K562 (cell line): ENCODE results near the gene KRT6C. TPM values are rescaled to one million over a fixed set of nuclear protein-coding genes. Genes with fewer than 3 reads are reported as not detected.

Experiments
- ATAC-seq: fragments of 200-7000 bp; cut with Tn5 transposase; 3 replicates; pipeline ENCODE4 v1.9.1; 2020; ENCODE audit warnings: moderate library complexity
- BruUV-seq: library from RNA; stranded (reverse); fragments of 400-500 nt; replicated peaks from 2 replicates; lab custom pipeline; 2021; lab: Mats Ljungman, UMichigan
- CTCF ChIA-PET: fragments of 300-600 bp; formaldehyde crosslinking; extraction: SDS; loops from one replicate; lab custom pipeline; 2021; ENCODE audit warnings: low intra/inter-chr PET ratio; lab: Yijun Ruan, JAX
- POLR2A ChIA-PET: fragments of 300-600, 350-650 bp; sonication (Branson Sonifier 250); formaldehyde crosslinking; extraction: SDS; loops from one replicate; lab custom pipeline; 2021; ENCODE audit warnings: antibody characterized with exemption, inconsistent platforms; lab: Yijun Ruan, JAX
- DNase-seq, 4 experiments: peaks; one replicate each; pipeline versions ENCODE4 v3.0.0 to v3.0.0-alpha.2; 2011 to 2018; ENCODE audit warnings: low spot score in 3 of 4, mixed read lengths in 3 of 4; ENCODE audit errors: extremely low read depth in 1 of 4
- FAIRE-seq: peaks from 2 replicates; lab custom pipeline; 2011; peaks lifted over from hg19 to GRCh38; lab: Jason Lieb, UNC
- H2AFZ ChIP-seq: 2 replicates; pipeline ENCODE4 v1.6.0; 2011; ENCODE audit warnings: low read depth, low read length, control low read depth, inconsistent platforms
- H3K27ac ChIP-seq: fragments of 200-600 bp; 3 replicates; pipeline ENCODE4 v1.8.0; 2011; ENCODE audit warnings: low read depth, mild to moderate bottlenecking, control low read depth, inconsistent platforms, low read length, moderate library complexity, mixed read lengths; ENCODE audit errors: extremely low read depth
- H3K27me3 ChIP-seq, 2 experiments: fragments of 300-600 bp in 1 of 2; 2 replicates in 1 of 2; 3 replicates in 1 of 2; pipeline versions ENCODE4 v1.6.0 to v1.8.0; 2011; ENCODE audit warnings: inconsistent platforms in 2 of 2, low read length in 2 of 2, mild to moderate bottlenecking in 1 of 2, mixed read lengths in 1 of 2, moderate library complexity in 1 of 2; ENCODE audit not compliant: control insufficient read depth in 2 of 2, insufficient read depth in 2 of 2
- H3K36me3 ChIP-seq: fragments of 300-600 bp; 3 replicates; pipeline ENCODE4 v1.8.0; 2011; ENCODE audit warnings: mild to moderate bottlenecking, low read length, inconsistent platforms; ENCODE audit not compliant: control insufficient read depth, insufficient read depth
- H3K4me1 ChIP-seq, 2 experiments: fragments of 200-600 bp in 1 of 2; replicated peaks in 1 of 2; 2 replicates in 1 of 2; 3 replicates in 1 of 2; pipeline versions ENCODE4 v1.5.1 to v1.8.0; 2011; ENCODE audit warnings: inconsistent platforms in 2 of 2, low read length in 2 of 2, mild to moderate bottlenecking in 1 of 2, mixed read lengths in 1 of 2, moderate library complexity in 1 of 2; ENCODE audit not compliant: control insufficient read depth in 2 of 2, insufficient read depth in 2 of 2
- H3K4me2 ChIP-seq: 2 replicates; pipeline ENCODE4 v1.6.1; 2011; ENCODE audit warnings: low read length, control low read depth, inconsistent platforms, mixed read lengths; ENCODE audit not compliant: insufficient read depth
- H3K4me3 ChIP-seq: fragments of 200-600 bp; sonication (generic), shearing (Covaris generic); 2 replicates; pipeline ENCODE4 v1.5.1; 2016; ENCODE audit warnings: control low read depth, inconsistent platforms
- H3K79me2 ChIP-seq: fragments of 200-600 bp; 3 replicates; pipeline ENCODE4 v1.8.0; 2011; ENCODE audit warnings: low read length, inconsistent platforms; ENCODE audit not compliant: control insufficient read depth, insufficient read depth
- H3K9ac ChIP-seq, 2 experiments: 2 replicates each; pipeline versions ENCODE4 v1.6.0 to v1.6.1; 2011; ENCODE audit warnings: low read depth in 2 of 2, low read length in 2 of 2, control low read depth in 1 of 2, inconsistent platforms in 1 of 2, mild to moderate bottlenecking in 1 of 2, mixed read lengths in 1 of 2; ENCODE audit not compliant: insufficient read depth in 1 of 2
- H3K9me1 ChIP-seq: one replicate; pipeline ENCODE4 v1.6.0; 2011; ENCODE audit warnings: inconsistent platforms, mild to moderate bottlenecking, low read length, moderate library complexity; ENCODE audit not compliant: control insufficient read depth, insufficient read depth
- H3K9me3 ChIP-seq: replicated peaks from 2 replicates; pipeline ENCODE4 v1.5.1; 2011; ENCODE audit warnings: low read depth, low read length, inconsistent platforms; ENCODE audit not compliant: control insufficient read depth, insufficient read depth
- H4K20me1 ChIP-seq: replicated peaks from 2 replicates; pipeline ENCODE4 v1.6.1; 2011; ENCODE audit warnings: low read length, inconsistent platforms, mixed read lengths; ENCODE audit not compliant: control insufficient read depth, insufficient read depth
- CHD1 ChIP-seq: fragments of 200-600 bp; sonication (generic); IDR thresholded peaks from one replicate; pipeline ENCODE4 v1.6.1; 2012; ENCODE audit warnings: mild to moderate bottlenecking, moderate library complexity, low read length, inconsistent platforms
- DPF2 ChIP-seq: fragments of 450-650 bp; IDR thresholded peaks from 2 replicates; pipeline ENCODE4 v1.6.1; 2016
- FOXJ2 ChIP-seq: fragments of 200-800 bp; sonication (Bioruptor generic); IDR thresholded peaks from 2 replicates; pipeline ENCODE4 v1.6.1; 2016; ENCODE audit warnings: missing genetic modification characterization, missing compliant biosample characterization
- HIVEP1 ChIP-seq: fragments of 250-450 bp; sonication (Bioruptor Pico); IDR thresholded peaks from 2 replicates; pipeline ENCODE4 v1.4.0; 2020; ENCODE audit warnings: mild to moderate bottlenecking
- MXI1 ChIP-seq: IDR thresholded peaks from 2 replicates; pipeline ENCODE4 v1.6.1; 2011; ENCODE audit warnings: low read depth, mild to moderate bottlenecking, improper control_type of control experiment, low read length
- NR3C1 ChIP-seq: sonication (generic); formaldehyde crosslinking; IDR thresholded peaks from 2 replicates; pipeline ENCODE4 v1.8.1; 2022; ENCODE audit warnings: missing genetic modification reagents
- SMARCB1 ChIP-seq: IDR thresholded peaks from 2 replicates; pipeline ENCODE4 v1.6.1; 2011; ENCODE audit warnings: improper control_type of control experiment, low read depth; ENCODE audit not compliant: insufficient read length
- ZBTB11 ChIP-seq, 3 experiments: fragments of 200-800 bp in 1 of 3; fragments of 250-450 bp in 1 of 3; fragments of 450-650 bp in 1 of 3; sonication (Bioruptor Pico) in 1 of 3; sonication (Bioruptor generic) in 1 of 3; formaldehyde crosslinking in 1 of 3; IDR thresholded peaks; 2 replicates each; pipeline versions ENCODE4 v1.6.1 to v1.8.0; 2016 to 2022; ENCODE audit warnings: mild to moderate bottlenecking in 2 of 3, missing genetic modification characterization in 2 of 3, missing compliant biosample characterization in 1 of 3, moderate library complexity in 1 of 3
- ZNF134 ChIP-seq: fragments of 250-450 bp; sonication (Bioruptor Pico); conservative IDR thresholded peaks from 2 replicates; pipeline ENCODE4 v1.4.0; 2020
- ZNF212 ChIP-seq: fragments of 450-650 bp; formaldehyde crosslinking; IDR thresholded peaks from 2 replicates; pipeline ENCODE4 v1.4.0; 2020; ENCODE audit warnings: mild to moderate bottlenecking
- WGBS: fragments of 100-300 bp; shearing (Covaris generic); methylation state at CpG from one replicate; pipeline ENCODE4 v1.1.6; 2016; ENCODE audit warnings: low coverage, mixed read lengths; ENCODE audit not compliant: insufficient coverage; ENCODE audit errors: missing lambda C conversion rate; 5-methylcytosine and 5-hydroxymethylcytosine counted together
- in situ Hi-C: fragments of 300-500 bp; cut with MboI; formaldehyde crosslinking; loops from 4 replicates; pipeline ENCODE4 v1.15.0; 2018; ENCODE audit warnings: inconsistent platforms, mixed read lengths
- intact Hi-C: fragments of 100-400 bp; cut with micrococcal nuclease; formaldehyde crosslinking; loops from 2 replicates; pipeline ENCODE4 v1.14.2; 2022
- polyA plus RNA-seq, 8 experiments: library from polyadenylated mRNA; depleted of rRNA in 4 of 8; stranded (reverse) in 5 of 8; unstranded in 3 of 8; fragments of >200 nt; fragmentation: Nextera tagmentation in 2 of 8; fragmentation: Illumina TruSeq in 1 of 8; extraction: Ambion mirVana in 2 of 8; extraction: Trizol in 1 of 8; gene quantifications; 2 replicates each; pipeline versions ENCODE4 v1.2.1 to v1.2.3, GENCODE V29; 2011 to 2014; ENCODE audit warnings: inconsistent platforms in 1 of 8, missing spikeins in 1 of 8
- total RNA-seq, 7 experiments: library from RNA; depleted of rRNA in 6 of 7; stranded (reverse); fragments of >200 nt in 6 of 7; fragmentation: Illumina TruSeq in 2 of 7; extraction: Trizol in 2 of 7; gene quantifications; 2 replicates each; pipeline versions ENCODE4 v1.2.1 to v1.2.3, GENCODE V29; 2011 to 2021; ENCODE audit warnings: low replicate concordance in 1 of 7

The KRT6C gene
- total and polyA plus RNA-seq, 9 of the 15 experiments (the other 6 are each of a cell fraction or from before 2014, with no cell fraction given) = not detected

GRCh38 chr12:52496590-52497071, 23.0 kb upstream of the KRT6C start:
- no peaks in the 10 kb centered on the region for H3K79me2 ChIP-seq
- H2AFZ ChIP-seq = no peak overlapping the region
- no peaks in the 10 kb centered on the region; the same call in 1 of the 2 replicates for H4K20me1 ChIP-seq
- no peak overlapping the region for H3K9ac ChIP-seq
- ChIA-PET POLR2A (interaction anchor here (0.5 kb wide), 1 partner anchor 139 kb away, joined by 3 read pairs; no protein-coding TSS in a partner anchor), CTCF (no interaction called here)
- no peaks in the 10 kb centered on the region for H3K9me1 ChIP-seq
- WGBS = 0% methylated on average over 4 of the region's 4 CpGs
- H3K9me3 ChIP-seq = no peaks in the 10 kb centered on the region
- H3K27me3 ChIP-seq = peaks cover 11 to 18% of the 10 kb centered on the region in 2 experiments
- no peak for DNase-seq
- intact Hi-C loops (no loop called here), in situ Hi-C loops (no loop called here)
- no peak for ATAC-seq
- H3K4me3 ChIP-seq = no peak overlapping the region
- BruUV-seq = no TSS peak
- H3K27ac ChIP-seq = no peak overlapping the region
- FAIRE-seq = no peak
- no peaks in the 10 kb centered on the region for H3K4me1 ChIP-seq
- H3K36me3 ChIP-seq = no peaks in the 10 kb centered on the region
- H3K4me2 ChIP-seq = no peak overlapping the region
- TF ChIP-seq HIVEP1 (CRISPR knock-in tag) (no peak), CHD1 (no peak)

- H3K9me1 ChIP-seq = no peaks in the 10 kb centered on the region
- intact Hi-C loops (no loop called here), in situ Hi-C loops (no loop called here)
- WGBS = 0% methylated on average over 2 of the region's 2 CpGs
- no peak overlapping the region for H3K4me2 ChIP-seq
- POLR2A ChIA-PET = interaction anchor here (0.5 kb wide), 1 partner anchor 140 kb away, joined by 3 read pairs; no protein-coding TSS in a partner anchor
- DNase-seq (no peak), ATAC-seq (no peak)
- H3K9ac ChIP-seq = no peak overlapping the region
- H3K27ac ChIP-seq = no peak overlapping the region
- no peaks in the 10 kb centered on the region for H3K4me1 ChIP-seq
- no peak overlapping the region for H2AFZ ChIP-seq
- TF ChIP-seq DPF2 (no peak), SMARCB1 (no peak), ZNF134 (no peak), ZBTB11 (CRISPR knock-in tag; IDR thresholded peaks at IDR 0.05) (no peak), ZNF212 (no peak), NR3C1 (CRISPR knock-in tag) (no peak), FOXJ2 (tag) (no peak), MXI1 (no peak)
- TF ChIP-seq, all 486 proteins: peak for 0
- BruUV-seq = no TSS peak
- peaks cover 12 to 22% of the 10 kb centered on the region in 2 experiments for H3K27me3 ChIP-seq
- no peak for FAIRE-seq
- H4K20me1 ChIP-seq = no peaks in the 10 kb centered on the region; the same call in 1 of the 2 replicates
- no peaks in the 10 kb centered on the region for H3K9me3 ChIP-seq
- no peaks in the 10 kb centered on the region for H3K36me3 ChIP-seq
- no peaks in the 10 kb centered on the region for H3K79me2 ChIP-seq
- CTCF ChIA-PET = no interaction called here
- no peak overlapping the region for H3K4me3 ChIP-seq
Observed at GRCh38 chr12:52496054-52496453, 22.4 kb upstream of the KRT6C start.
